Measurements from ENCODE around the gene HSH2D. TPM values are rescaled to one million over a fixed set of nuclear protein-coding genes. Genes with fewer than 3 reads are reported as not detected.

HSH2D gene
- total RNA-seq, 1 donor from 2014 or later: 14.0 TPM

Other genes with a start within 250 kb of the HSH2D start
- 66.6 TPM for gene CYP4F2, start 245.6 kb upstream of the HSH2D start, total RNA-seq
- 87.2 TPM for gene CYP4F11, start 209.2 kb upstream of the HSH2D start, total RNA-seq
- not detected for gene OR10H4, start 194.7 kb upstream of the HSH2D start, total RNA-seq
- 349 TPM for gene TPM4, start 67.2 kb upstream of the HSH2D start, total RNA-seq
- 78.4 TPM for gene RAB8A, start 31.8 kb upstream of the HSH2D start, total RNA-seq
- gene CIB3, start 29.8 kb downstream of the HSH2D start, total RNA-seq: not detected
- gene FAM32A, start 41.7 kb downstream of the HSH2D start, total RNA-seq: 71.6 TPM
- 84.0 TPM for gene AP1M1, start 54.2 kb downstream of the HSH2D start, total RNA-seq
- 91.4 TPM for gene KLF2, start 181.1 kb downstream of the HSH2D start, total RNA-seq

Data from mucosa of gallbladder (tissue), 1 donor.